Measurements from ENCODE around the gene HES5.
"Not testable (repeated sequence)": the region's sequence is repeated elsewhere in the genome, so short reads cannot be mapped to it uniquely, and the experiment has no call there.

Gene HES5, protein sequence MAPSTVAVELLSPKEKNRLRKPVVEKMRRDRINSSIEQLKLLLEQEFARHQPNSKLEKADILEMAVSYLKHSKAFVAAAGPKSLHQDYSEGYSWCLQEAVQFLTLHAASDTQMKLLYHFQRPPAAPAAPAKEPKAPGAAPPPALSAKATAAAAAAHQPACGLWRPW

DNA sequence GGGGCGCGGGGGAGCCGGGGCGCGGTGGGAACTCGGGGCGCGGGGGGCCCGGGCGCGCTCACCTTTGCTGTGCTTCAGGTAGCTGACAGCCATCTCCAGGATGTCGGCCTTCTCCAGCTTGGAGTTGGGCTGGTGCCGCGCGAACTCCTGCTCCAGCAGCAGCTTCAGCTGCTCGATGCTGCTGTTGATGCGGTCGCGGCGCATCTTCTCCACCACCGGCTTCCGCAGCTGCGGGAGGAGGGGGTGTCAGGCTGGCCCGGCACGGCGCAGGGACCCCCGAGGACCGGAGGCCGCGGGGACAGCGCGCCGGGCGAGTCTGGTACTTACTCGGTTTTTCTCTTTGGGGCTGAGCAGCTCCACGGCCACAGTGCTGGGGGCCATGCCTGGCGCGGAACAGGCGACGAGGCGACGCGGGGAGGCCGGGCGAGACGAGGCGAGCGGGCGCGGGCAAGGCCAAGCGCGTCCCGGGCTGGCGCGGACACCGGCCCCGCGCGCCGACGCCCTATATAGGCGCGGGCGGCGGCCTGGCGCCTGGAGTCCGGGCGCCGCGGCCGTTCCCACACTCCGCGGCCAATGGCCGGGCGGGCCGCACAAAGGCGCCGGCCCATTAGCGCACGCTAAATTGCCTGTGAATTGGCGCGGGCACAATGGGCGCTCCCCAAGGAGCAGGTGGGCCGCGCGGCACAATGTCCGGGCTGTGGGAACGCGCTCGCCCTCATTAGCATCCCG, at the start of gene HES5:
TSS of gene HES5 (minus strand) at position 480 of the 729 bp plus-strand sequence. CDS start at position 381, 99 bp downstream.
- DNase-seq (ENCODE audit: low spot score), result peak; percentile 56

DNA sequence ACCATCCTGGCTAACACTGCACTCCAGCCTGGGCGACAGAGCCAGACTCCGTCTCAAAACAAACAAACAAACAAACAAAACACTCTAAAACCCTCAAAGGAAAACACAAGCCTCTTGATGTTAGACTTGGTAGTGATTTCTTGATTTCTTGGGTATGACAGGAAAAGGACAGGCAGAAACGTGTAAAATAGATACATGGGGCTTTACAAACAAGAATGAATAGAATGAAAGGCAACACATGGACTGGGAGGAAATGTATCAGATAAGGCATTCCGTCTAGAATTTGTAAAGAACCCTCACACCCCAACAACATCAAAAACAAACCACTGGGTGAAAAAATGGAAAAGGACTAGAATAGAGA, 48.7 kb upstream of the HES5 start:
- no peak for DNase-seq (ENCODE audit: low spot score)

DNA sequence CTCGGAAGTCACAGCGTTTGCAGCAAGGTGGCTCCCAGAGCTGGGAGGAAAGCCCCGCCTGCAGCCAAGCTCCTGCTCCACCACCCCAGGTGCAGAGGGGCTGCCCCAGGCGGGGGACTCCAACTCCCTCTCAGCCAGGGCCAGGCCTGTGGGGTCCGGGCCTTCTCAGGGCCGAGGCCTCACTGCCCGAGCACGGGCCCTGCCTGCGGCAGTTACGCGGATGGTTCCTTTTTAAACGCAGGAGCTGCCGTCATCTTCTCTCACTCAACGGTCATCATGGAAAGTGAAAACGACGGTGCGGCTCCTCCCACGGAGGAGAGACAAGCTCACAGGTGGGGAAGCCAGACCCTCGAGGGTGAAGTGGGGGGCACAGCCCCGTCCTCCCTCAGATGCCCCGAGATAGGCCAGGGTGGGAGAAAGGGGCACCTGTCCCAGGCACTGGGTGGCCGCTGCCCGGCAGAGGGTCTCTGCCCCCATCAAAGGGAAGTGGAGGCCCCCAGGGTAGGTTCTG, 47.6 kb upstream of the HES5 start:
- DNase-seq (ENCODE audit: low spot score), result not testable (repeated sequence)

DNA sequence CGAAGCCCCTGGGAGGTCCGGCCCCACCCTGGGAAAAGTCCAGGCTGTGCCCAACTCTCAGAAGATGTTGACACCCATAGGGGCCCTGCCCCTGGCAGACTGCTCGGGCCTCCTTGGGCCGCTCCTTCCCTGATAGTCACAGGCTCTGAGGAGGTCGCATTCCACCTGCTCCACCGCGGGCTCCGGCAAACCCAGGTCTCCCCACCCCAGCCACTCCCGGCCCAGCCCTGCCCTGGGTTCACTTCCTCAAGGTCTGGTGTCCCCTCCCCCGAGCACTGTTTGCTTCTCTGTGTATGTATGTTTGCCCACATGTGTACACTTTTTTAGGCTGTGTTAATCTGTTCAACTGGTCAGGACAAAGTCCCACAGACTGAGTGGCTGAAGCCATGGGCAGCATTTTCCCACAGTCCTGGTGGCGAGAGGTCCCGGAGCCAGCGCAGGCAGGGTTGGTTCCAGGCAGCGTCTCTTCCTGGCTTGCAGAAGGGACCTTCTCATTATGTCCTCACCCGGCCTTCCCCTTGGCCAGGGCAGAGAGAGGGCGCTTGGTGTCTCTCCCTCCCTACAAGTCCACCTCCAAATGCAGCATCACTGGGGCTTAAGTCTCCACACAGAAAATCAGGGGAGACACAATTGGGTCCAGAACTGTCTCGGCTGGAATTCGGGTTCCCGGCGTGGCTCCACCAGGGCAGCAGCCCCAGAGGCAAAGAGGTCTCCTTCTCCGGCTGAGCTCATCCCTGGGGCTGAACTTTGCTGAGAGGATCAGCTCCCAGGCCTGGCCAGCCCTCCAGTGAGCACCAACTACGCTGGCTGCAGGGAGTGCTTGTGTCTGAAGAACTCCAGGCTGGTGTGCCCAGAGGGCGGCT, 46.0 kb upstream of the HES5 start:
- DNase-seq (ENCODE audit: low spot score), result no peak

DNA sequence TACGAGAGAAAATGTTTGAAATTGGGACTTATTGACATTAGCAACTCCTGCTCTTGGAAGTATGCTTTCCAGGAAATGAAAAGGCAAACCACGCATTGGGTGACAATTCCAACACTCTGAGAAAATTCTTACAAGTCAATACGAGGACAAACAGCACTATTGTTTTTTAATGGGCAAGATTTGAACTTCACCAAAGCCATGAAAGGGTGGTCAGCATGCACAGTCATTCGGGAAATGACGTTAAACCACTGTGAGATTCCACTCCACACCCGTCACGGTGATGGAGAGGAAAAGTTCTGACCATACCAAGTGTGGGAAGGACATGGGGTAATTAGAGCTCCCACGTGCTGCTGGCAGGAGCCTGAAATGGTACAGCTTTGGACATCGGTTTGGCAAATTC, 44.3 kb upstream of the HES5 start:
- DNase-seq (ENCODE audit: low spot score), result no peak

DNA sequence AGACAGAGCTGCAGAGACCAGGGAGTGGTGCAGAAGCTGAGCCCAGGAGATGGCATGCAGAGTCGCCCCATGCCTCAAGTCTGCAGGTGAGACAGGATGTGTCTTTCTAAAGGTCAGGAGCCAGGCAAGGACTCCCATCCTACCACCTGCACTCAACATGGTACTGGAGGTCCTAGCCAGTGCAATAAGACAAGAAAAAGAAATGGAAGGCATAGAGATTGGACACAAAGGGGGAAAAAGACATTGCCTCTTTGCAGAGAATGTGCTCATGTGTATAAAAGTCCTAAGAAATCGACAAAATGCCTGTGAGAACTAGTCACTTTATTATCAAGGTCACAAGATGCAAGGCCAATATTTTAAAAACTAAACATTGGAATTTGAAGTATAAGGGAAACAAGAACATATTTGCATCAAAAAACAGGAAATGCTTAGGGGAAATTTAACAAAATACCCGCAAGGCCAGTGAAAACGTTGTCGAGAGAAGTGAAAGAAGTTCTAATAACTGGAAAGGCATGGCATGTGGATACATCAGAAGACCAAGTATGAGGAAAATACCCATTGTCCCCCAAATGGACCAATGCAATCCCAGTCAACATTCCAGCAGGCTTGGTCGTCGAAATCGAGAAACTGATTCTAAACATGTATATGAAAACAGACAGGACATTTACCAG, 43.3 kb upstream of the HES5 start:
- DNase-seq (ENCODE audit: low spot score), result no peak

DNA sequence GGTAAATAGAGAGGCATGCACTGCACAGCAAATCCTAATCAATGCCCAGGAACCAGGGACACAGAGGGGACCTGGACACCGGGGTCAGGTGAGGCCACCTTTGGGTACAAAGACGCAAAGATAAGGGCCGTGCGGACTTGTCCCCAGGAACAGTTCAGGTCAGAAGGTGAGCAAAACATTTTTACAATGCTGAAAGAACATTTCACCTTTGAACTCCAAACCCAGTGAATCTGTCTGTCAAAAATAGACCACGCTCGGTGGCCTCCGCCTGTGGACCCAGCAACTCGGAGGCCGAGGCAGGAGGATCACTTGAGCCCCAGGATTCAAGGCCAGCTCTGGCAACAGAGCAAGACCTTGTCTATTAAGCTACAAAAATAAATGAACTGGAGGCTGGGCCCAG, 41.3 kb upstream of the HES5 start:
- no peak for DNase-seq (ENCODE audit: low spot score)

DNA sequence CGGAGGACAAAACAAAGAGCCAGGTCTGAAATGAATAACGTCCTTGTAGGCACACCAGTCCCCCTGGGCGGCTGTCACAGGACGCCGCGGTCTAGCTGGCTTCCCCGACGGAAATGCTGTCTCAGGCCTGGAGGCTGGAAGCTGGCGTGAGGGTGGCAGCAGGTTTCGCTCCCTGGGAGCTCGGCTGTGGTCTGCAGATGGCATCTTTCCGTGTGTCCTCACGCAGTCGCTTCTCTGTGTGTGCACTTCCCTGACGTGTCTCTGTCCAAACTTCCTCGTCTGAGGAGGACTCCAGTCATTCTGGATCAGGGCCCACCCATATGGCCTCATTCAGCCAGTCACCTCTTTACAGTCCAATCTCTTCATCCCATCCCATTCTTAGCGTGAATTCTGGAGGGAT, 40.3 kb upstream of the HES5 start:
- no peak for DNase-seq (ENCODE audit: low spot score)

DNA sequence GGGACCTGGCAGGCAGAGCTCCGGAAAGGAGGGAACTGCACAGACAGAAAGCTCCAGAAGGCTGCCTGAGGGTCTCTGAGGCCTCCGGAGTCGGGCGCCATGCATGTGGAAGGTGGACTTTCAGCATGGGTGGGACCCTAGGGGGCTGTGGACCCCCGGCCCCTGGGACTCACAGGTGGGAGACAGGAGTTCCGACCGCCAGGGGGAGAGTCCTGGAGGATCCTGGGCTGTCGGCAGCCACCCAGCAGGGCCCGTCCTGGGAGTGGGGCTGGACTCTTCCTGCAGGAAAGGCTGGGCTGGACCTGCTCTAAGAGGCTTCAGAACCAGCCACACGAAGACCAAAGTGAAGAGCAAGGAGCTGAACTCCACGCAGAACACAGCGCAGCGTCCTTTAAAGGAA, 39.6 kb upstream of the HES5 start:
- DNase-seq (ENCODE audit: low spot score), result not testable (repeated sequence)

DNA sequence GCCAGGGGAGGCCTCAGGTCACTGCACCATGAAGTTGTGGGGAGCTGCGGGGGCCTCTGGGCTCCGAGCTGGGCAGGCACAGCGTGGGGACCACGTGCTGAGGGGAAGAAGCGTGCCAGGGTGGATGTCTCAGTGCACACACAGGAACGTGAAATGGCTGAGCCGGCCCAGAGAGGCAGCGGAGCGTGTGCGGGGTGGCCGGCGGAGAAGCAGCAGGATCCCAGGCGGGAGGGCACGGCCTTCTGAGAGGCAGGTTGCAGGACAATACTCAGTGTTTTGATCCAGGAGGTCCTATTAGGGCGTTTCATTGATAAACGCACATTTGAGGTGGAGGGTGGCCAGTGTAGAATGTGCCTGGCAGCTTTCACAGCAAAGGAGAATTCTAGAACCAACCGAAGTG, 39.0 kb upstream of the HES5 start:
- DNase-seq (ENCODE audit: low spot score), result no peak

DNA sequence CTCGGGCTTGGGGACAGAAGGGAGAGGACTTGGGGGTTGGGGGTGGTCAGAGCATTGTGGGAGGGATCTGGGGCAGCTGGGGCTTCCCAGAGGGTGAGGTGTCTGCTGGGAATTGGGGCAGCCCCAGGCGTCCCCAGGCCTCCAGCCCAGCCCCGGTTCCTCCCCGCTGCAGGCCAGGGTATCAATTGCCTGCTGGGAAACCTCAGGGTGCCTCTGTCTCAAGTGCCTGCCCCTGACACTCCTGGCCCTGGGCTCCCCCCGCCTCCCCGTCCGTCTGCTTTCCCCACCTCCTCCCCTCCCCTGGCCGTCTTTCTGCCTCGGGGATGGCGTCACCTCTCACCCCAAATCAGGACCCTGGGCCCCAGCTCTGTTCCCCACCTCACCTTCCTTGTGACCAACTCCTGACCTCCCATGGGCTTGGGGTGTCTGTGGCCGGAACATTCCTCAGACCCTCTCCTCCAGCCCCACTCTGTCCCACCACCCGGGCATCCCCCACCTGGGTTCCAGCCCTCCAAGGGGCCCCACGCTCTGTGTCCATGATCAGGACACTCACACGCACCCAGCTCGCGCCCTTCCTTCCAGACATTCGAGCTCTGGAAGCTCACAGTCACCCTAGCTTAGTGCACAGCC, 38.2 kb upstream of the HES5 start:
- not testable (repeated sequence) for DNase-seq (ENCODE audit: low spot score)

DNA sequence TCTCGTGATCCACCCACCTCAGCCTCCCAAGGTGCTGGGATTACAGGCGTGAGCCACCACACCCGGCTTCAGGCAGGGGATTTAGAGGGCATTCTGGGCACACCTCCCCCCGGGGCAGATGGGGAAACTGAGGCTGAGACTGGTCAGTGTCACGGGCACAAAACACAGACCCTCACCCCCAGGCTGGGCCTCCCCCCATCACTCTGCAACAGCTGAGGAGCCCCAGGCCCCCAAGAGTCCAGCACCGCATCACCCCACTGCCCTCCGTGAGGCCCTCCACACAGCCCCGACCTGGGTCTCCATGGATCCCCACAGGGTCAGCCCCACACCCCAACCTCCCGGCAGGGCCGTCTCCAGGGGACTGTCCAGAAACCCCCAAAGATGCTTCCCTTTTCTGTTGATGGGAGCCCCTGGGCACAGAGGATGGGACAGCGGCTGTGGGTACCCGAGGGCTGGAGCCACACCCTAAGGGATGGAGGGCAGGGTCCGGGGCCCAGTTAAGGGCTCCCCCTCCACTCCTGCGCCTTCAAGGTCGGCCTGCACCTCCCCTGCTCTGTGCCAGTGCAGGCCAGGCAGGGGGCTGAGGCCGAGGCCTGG, 37.1 kb upstream of the HES5 start:
- no peak for DNase-seq (ENCODE audit: low spot score)

DNA sequence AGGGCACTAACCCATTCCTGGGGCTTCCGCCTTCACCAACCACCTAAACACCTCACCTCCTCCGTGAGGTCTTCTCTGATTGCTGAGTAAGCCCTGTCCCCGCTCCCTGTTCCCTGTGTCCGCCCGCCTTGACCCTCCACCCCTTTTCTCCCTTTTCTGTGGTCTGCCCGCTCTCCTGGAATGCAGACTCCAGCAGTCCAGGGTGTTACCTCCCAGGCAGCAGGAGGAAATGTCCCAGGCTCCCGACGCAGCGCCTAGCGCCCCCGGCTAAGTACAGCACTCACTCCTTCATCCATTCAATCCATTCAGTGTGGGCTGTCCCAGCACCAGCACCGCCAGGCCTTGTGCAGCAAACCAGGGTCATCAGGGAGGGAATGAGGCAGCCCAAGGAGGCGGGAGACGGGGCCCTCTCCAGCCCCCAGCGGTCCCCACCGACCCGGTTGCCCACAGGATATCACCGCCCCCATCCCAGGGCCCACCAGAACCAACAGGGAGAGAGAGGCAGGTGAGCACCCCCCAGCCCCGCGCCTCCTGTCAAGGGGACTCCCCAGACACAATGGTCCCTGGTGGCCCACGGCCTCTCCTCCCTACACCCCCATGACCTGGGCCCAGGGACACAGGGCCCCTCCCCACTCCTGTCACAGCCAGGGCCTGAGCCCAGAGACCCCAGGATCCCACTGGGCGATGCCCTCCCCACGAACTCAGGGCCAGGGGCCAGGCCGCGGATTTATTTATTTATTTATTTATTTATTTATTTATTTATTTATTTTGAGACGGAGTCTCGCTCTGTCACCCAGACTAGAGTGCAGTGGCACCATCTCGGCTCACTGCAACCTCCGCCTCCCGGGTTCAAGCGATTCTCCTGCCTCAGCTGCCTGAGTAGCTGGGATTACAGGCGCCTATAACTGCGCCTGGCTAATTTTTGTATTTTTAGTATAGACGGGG, 36.3 kb upstream of the HES5 start:
- no peak for DNase-seq (ENCODE audit: low spot score)

DNA sequence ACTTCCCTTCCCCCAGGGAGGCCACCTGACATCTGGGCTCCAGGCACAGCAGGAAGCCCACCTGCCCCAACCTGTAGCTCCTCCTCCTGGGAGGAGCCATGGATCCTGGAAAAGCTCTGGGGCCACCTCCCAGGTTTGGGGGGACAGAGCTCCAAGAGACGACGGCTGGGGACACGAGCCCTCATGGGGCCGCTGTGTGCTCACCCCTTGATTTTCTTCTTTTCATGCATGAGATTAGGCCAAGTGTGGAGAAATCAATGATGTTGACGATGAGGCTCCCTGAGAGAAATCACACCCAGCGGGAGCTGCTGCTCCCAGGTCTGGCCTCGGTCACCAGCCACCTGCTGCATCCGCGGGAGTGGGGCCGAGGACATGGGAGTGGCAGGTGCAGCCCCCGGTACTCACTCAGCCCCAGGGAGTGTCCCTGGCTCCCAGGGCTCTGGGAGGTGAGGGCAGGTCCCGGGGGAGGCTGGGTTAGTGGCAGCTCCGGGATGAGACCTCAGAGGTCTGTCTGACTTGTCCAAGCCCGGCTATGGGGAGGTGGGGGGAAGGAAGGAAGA, 34.8 kb upstream of the HES5 start:
- DNase-seq (ENCODE audit: low spot score), result no peak

DNA sequence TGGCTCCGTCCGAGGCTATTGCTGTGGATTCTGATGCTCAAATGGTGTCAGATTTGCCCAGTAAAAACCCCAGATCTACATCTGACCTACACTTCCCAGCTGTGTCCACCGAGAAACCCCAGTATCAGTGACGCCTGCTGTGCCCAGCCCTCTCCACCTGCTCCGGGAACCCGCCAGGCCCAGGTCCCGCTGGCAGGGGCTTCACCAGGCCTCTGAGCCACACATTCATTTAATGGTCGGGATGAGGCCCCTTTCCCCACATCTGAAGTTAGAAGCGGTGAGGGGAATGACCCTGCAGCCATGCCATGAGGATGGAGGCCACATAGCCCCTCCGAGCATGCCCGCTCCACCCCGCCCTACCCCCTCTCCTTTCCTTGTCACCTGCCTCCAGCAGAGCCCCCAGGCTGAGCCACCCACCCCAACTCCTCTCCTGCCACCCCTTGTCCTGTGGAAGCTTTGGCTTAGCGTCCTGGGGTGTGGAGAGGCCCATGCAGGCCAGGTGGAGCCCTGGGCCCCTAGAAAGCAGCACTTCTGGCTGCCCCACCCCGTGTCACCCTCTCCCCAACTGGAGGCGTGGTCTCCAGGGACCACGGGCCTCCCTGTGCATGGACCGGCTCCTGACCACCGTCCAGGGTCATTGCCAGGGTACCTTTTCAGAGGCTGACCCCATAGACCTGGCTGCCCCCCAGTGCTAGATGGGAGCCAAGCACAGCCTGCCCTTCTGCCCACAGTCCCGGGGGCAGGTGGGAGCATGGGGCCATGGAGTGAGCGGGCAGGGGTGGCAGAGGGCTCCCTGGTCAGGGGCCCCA, 34.1 kb upstream of the HES5 start:
- DNase-seq (ENCODE audit: low spot score), result no peak

DNA sequence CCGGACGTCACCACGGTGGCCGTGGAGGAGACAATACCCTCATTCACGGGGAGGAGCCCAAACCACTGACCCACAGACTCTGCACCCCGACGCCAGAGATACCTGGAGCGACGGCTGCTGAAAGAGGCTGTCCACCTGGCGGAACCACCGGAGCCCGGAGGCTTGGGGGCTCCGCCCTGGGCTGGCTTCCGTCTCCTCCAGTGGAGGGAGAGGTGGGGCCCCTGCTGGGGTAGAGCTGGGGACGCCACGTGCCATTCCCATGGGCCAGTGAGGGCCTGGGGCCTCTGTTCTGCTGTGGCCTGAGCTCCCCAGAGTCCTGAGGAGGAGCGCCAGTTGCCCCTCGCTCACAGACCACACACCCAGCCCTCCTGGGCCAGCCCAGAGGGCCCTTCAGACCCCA, 33.1 kb upstream of the HES5 start:
- DNase-seq (ENCODE audit: low spot score), result no peak

DNA sequence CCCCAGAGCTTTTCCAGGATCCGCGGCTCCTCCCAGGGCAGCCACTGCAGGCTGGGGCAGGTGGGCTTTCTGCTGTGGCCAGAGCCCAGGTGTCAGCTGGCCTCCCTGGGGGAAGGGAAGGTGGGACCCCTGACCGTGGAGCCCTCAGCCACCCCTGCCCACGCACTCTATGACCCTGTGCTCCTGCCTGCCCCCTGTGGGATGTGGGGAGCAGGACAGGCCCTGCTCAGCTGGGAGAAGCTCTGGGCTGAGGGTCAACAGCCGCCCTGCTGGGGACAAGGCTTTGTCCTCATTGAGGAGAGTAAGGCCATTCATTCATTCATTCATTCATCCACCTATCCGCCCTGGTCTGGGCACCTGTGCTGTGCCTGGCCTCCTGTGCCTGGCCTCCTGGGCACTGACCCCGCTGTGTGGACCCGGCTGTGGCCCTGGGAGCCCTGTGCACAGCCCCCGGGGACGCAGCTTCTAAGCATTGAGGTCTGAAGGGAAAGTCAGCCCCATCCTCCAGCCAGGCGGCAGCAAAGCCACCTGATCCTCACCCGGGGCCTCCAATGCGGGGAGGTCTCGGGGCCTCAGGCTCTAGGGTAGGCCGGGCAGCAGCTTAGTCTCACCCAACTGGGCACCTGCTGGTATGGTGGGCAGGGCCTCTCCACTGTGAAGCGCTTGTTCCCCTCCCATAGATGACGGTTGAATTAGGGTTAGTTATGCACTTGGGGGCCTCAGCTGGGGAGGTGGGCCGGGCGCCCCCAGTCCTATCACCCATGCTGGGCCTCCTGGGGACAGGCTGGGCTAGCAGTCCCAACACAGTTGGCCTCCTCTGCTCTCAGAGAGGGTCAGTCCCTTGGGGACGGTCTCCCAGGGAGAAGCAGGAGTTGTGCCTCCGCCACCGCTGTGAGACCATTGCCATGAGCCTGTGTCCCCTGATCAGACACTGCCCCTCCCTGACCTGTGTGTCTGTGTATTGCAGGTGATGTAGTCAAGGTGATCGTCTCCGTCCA, 32.1 kb upstream of the HES5 start:
- no peak for DNase-seq (ENCODE audit: low spot score)

DNA sequence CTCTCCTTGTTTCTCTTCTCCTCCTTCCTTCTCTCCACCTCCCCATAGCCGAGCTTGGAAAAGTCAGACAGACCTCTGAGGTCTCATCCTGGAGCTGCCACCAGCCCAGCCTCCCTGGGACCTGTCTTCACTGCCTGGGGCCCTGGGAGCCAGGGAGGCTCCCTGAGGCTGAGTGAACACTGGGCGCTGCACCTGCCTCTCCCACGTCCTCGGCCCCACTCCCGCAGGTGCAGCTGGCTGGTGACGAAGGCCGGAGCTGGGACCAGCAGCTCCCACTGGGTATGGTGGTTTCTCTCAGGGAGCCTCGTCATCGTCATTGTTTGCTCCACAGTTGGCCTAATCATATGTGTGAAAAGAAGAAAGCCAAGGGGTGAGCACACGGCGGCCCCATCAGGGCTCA, 31.4 kb upstream of the HES5 start:
- no peak for DNase-seq (ENCODE audit: low spot score)

All from AG20443 (cell line).